GM23338 (cell line): ENCODE results near the gene IL16. TPM values are rescaled to one million over a fixed set of nuclear protein-coding genes. Genes with fewer than 3 reads are reported as not detected.

ENCODE experiments used
- ATAC-seq: fragments of 200-7000 bp; cut with Tn5 transposase; 3 replicates; pipeline ENCODE4 v1.9.1; 2020
- DNase-seq: peaks from one replicate; pipeline ENCODE4 v3.0.0-alpha.2; 2015; ENCODE audit warnings: low spot score
- H2AFZ ChIP-seq: fragments of 200-600 bp; sonication (generic); 2 replicates; pipeline ENCODE4 v1.8.0; 2016; ENCODE audit warnings: antibody characterized with exemption, mild to moderate bottlenecking, moderate library complexity
- H3F3A ChIP-seq: fragments of 200-600 bp; sonication (generic); replicated peaks from 2 replicates; pipeline ENCODE4 v1.8.0; 2017; ENCODE audit warnings: antibody characterized with exemption, mixed run types, low read depth
- H3K27ac ChIP-seq: fragments of 200-600 bp; sonication (generic); 2 replicates; pipeline ENCODE4 v1.6.1; 2016; ENCODE audit warnings: low read depth
- H3K27me3 ChIP-seq: fragments of 200-600 bp; sonication (generic); 2 replicates; pipeline ENCODE4 v1.8.0; 2016; ENCODE audit warnings: mild to moderate bottlenecking, mixed run types, moderate library complexity; ENCODE audit not compliant: insufficient read depth
- H3K36me3 ChIP-seq: fragments of 200-600 bp; sonication (generic); 2 replicates; pipeline ENCODE4 v1.8.0; 2016; ENCODE audit warnings: mild to moderate bottlenecking; ENCODE audit not compliant: insufficient read depth
- H3K4me1 ChIP-seq: fragments of 200-600 bp; sonication (generic); 2 replicates; pipeline ENCODE4 v1.8.0; 2016; ENCODE audit warnings: mild to moderate bottlenecking, moderate library complexity; ENCODE audit not compliant: insufficient read depth
- H3K4me2 ChIP-seq: fragments of 200-600 bp; sonication (generic); 2 replicates; pipeline ENCODE4 v1.7.1; 2017; ENCODE audit warnings: mixed run types
- H3K4me3 ChIP-seq: fragments of 200-600 bp; sonication (generic); 2 replicates; pipeline ENCODE4 v1.6.1; 2016; ENCODE audit warnings: mixed run types
- H3K79me2 ChIP-seq: fragments of 200-600 bp; sonication (generic); replicated peaks from 2 replicates; pipeline ENCODE4 v1.8.0; 2017; ENCODE audit warnings: mild to moderate bottlenecking; ENCODE audit not compliant: insufficient read depth
- H3K9me2 ChIP-seq: fragments of 200-600 bp; sonication (generic); 2 replicates; pipeline ENCODE4 v1.8.0; 2017; ENCODE audit not compliant: insufficient read depth
- H4K20me1 ChIP-seq: fragments of 200-600 bp; sonication (generic); replicated peaks from 2 replicates; pipeline ENCODE4 v1.8.0; 2017; ENCODE audit warnings: mild to moderate bottlenecking; ENCODE audit not compliant: insufficient read depth
- H3K27ac Mint-ChIP-seq: 2 replicates; pipeline ENCODE4 v1.8.0; 2020; ENCODE audit warnings: inconsistent platforms, mild to moderate bottlenecking, moderate library complexity, mixed read lengths
- H3K27me3 Mint-ChIP-seq: 3 replicates; pipeline ENCODE4 v1.8.0; 2022; ENCODE audit warnings: low read depth, mild to moderate bottlenecking, moderate library complexity, mixed read lengths, inconsistent platforms; ENCODE audit not compliant: insufficient read depth, poor library complexity
- H3K36me3 Mint-ChIP-seq: 3 replicates; pipeline ENCODE4 v1.8.0; 2021; ENCODE audit warnings: low read depth, mild to moderate bottlenecking, inconsistent platforms, moderate library complexity, mixed read lengths
- H3K4me1 Mint-ChIP-seq: 3 replicates; pipeline ENCODE4 v1.8.0; 2020; ENCODE audit warnings: mild to moderate bottlenecking, inconsistent platforms, mixed read lengths
- H3K4me3 Mint-ChIP-seq: 3 replicates; pipeline ENCODE4 v1.8.0; 2021; ENCODE audit warnings: moderate library complexity, mild to moderate bottlenecking, inconsistent platforms, mixed read lengths
- H3K9me3 Mint-ChIP-seq: 3 replicates; pipeline ENCODE4 v1.8.0; 2020; ENCODE audit warnings: moderate library complexity, mild to moderate bottlenecking, inconsistent platforms, mixed read lengths
- CREB1 ChIP-seq: fragments of 250-450 bp; sonication (Bioruptor Pico); IDR thresholded peaks from 2 replicates; pipeline ENCODE4 v1.5.0; 2020; ENCODE audit warnings: low read depth, mild to moderate bottlenecking, moderate library complexity
- CTCF ChIP-seq, 2 experiments: fragments of 200-600 bp in 1 of 2; sonication (generic) in 1 of 2; conservative IDR thresholded peaks; 2 replicates each; pipeline versions ENCODE4 v1.5.1 to v1.6.1; 2016 to 2017; ENCODE audit warnings: antibody characterized with exemption in 2 of 2, low read depth in 2 of 2, mild to moderate bottlenecking in 2 of 2, moderate library complexity in 1 of 2
- EZH2 ChIP-seq: fragments of 200-600 bp; sonication (generic); IDR thresholded peaks from one replicate; pipeline ENCODE4 v1.8.0; 2017; ENCODE audit warnings: antibody characterized with exemption, mild to moderate bottlenecking, low read depth; ENCODE audit not compliant: unreplicated experiment
- EZH2phosphoT487 ChIP-seq: fragments of 200-600 bp; sonication (generic); IDR thresholded peaks from one replicate; pipeline ENCODE4 v1.8.1; 2018; ENCODE audit warnings: antibody characterized with exemption; ENCODE audit not compliant: unreplicated experiment
- NANOG ChIP-seq: IDR thresholded peaks from 2 replicates; pipeline ENCODE4 v1.6.1; 2016; ENCODE audit warnings: antibody characterized with exemption, borderline replicate concordance
- POLR2AphosphoS5 ChIP-seq: IDR thresholded peaks from 2 replicates; pipeline ENCODE4 v1.6.1; 2016; ENCODE audit warnings: antibody characterized with exemption, low read depth
- STAT1 ChIP-seq: IDR thresholded peaks from one replicate; pipeline ENCODE4 v1.6.1; 2016; ENCODE audit warnings: antibody characterized with exemption; ENCODE audit not compliant: unreplicated experiment
- ZNF114 ChIP-seq: fragments of 250-450 bp; sonication (Bioruptor Pico); IDR thresholded peaks from 2 replicates; pipeline ENCODE4 v1.5.0; 2020; ENCODE audit warnings: mild to moderate bottlenecking, moderate library complexity
- ZNF331 ChIP-seq: fragments of 250-450 bp; sonication (Bioruptor Pico); IDR thresholded peaks from 2 replicates; pipeline ENCODE4 v1.5.0; 2020; ENCODE audit warnings: low read depth, mild to moderate bottlenecking, moderate library complexity
- polyA plus RNA-seq: library from polyadenylated mRNA; unstranded; fragments of >200 nt; fragmentation: Nextera tagmentation; extraction: Ambion mirVana; gene quantifications from 2 replicates; pipeline ENCODE4 v1.2.1, GENCODE V29; 2016
- total RNA-seq: library from RNA; depleted of rRNA; stranded (reverse); fragments of >200 nt; shearing (Covaris generic); gene quantifications from 2 replicates; pipeline ENCODE4 v1.2.3, GENCODE V29; 2014
- TF ChIP-seq, protein P1 (sequence below): IDR thresholded peaks from one replicate; pipeline ENCODE4 v1.6.1; 2018; ENCODE audit warnings: antibody characterized with exemption; ENCODE audit not compliant: unreplicated experiment
- TF ChIP-seq, protein P2 (sequence below): IDR thresholded peaks from 2 replicates; pipeline ENCODE4 v1.6.1; 2016; ENCODE audit warnings: antibody characterized with exemption

IL16 gene
- total and polyA plus RNA-seq, 2 experiments from 2014 or later: 0.29 TPM; not detected in 1

- H3K36me3 ChIP-seq: no peaks in the 10 kb centered on the region
- H3K9me2 ChIP-seq: no peaks in the 10 kb centered on the region
- no peaks in the 10 kb centered on the region for H4K20me1 ChIP-seq
- TF ChIP-seq NANOG (no peak), EZH2 (no peak), POLR2AphosphoS5 (no peak), CTCF (conservative IDR thresholded peaks at IDR 0.05; ENCODE audit: low read depth in 2 of 2) (no peak), EZH2phosphoT487 (no peak), ZNF114 (CRISPR knock-in tag) (no peak), CREB1 (CRISPR knock-in tag) (no peak), ZNF331 (no peak), STAT1 (no peak)
- TF ChIP-seq, protein P1, sequence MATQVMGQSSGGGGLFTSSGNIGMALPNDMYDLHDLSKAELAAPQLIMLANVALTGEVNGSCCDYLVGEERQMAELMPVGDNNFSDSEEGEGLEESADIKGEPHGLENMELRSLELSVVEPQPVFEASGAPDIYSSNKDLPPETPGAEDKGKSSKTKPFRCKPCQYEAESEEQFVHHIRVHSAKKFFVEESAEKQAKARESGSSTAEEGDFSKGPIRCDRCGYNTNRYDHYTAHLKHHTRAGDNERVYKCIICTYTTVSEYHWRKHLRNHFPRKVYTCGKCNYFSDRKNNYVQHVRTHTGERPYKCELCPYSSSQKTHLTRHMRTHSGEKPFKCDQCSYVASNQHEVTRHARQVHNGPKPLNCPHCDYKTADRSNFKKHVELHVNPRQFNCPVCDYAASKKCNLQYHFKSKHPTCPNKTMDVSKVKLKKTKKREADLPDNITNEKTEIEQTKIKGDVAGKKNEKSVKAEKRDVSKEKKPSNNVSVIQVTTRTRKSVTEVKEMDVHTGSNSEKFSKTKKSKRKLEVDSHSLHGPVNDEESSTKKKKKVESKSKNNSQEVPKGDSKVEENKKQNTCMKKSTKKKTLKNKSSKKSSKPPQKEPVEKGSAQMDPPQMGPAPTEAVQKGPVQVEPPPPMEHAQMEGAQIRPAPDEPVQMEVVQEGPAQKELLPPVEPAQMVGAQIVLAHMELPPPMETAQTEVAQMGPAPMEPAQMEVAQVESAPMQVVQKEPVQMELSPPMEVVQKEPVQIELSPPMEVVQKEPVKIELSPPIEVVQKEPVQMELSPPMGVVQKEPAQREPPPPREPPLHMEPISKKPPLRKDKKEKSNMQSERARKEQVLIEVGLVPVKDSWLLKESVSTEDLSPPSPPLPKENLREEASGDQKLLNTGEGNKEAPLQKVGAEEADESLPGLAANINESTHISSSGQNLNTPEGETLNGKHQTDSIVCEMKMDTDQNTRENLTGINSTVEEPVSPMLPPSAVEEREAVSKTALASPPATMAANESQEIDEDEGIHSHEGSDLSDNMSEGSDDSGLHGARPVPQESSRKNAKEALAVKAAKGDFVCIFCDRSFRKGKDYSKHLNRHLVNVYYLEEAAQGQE: no peak
- Mint-ChIP-seq H3K36me3 (no peaks in the 10 kb centered on the region), H3K27me3 (peaks cover 8% of the 10 kb centered on the region), H3K9me3 (no peaks in the 10 kb centered on the region; the same call in 2 of the 3 replicates), H3K4me1 (peaks cover 12% of the 10 kb centered on the region), H3K27ac (no peak overlapping the region), H3K4me3 (no peak overlapping the region)
- no peak overlapping the region for H3K4me3 ChIP-seq
- H3K4me2 ChIP-seq: no peak overlapping the region
- no peak for ATAC-seq
- no peak for DNase-seq
- no peaks in the 10 kb centered on the region; the same call in 1 of the 2 replicates for H3K4me1 ChIP-seq
- H3F3A ChIP-seq: no peaks in the 10 kb centered on the region
- H2AFZ ChIP-seq: no peak overlapping the region
- H3K27me3 ChIP-seq: no peaks in the 10 kb centered on the region
- H3K79me2 ChIP-seq: no peaks in the 10 kb centered on the region
- no peak overlapping the region for H3K27ac ChIP-seq
Measured at GRCh38 chr15:81268340-81268739, 71.7 kb downstream of the IL16 start.

DNA sequence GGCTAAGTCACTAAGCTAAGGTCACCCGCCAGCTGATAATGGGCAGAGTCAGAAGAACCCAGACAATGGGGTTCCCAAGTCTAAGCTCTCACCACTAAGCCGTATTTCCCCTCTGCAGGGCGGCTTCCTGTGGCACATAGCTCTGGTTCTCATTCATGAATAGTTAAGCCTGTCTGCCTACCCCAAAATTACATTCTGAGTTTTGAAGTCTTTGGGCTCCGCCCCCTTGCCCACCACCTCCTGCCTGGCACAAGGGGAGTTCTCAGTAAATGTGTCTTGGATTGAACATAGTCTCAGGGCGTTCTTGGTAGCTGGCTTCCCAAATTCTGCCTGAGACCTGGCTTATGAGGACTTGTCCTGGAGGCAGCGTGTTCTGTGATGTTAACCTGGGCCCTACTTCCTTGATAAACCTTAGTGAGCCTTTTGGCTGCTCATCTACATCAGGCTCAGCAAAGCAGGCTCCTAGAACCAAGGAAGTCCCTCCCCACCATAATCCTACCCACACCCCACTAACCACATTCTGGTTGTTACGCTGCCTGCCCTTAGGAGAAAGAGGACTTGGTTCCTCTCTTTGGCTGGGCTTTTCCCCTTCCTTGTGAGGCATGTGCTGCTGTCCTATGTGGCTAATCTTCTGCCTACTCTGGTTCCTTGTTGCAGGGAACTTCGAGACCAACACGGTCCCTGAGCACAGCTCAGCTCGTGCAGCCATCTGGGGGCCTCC, 72.4 kb downstream of the IL16 start:
- TF ChIP-seq, protein P2, sequence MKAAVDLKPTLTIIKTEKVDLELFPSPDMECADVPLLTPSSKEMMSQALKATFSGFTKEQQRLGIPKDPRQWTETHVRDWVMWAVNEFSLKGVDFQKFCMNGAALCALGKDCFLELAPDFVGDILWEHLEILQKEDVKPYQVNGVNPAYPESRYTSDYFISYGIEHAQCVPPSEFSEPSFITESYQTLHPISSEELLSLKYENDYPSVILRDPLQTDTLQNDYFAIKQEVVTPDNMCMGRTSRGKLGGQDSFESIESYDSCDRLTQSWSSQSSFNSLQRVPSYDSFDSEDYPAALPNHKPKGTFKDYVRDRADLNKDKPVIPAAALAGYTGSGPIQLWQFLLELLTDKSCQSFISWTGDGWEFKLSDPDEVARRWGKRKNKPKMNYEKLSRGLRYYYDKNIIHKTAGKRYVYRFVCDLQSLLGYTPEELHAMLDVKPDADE: no peak
- TF ChIP-seq STAT1 (no peak), CREB1 (CRISPR knock-in tag) (no peak), EZH2 (no peak), ZNF331 (no peak)

More for the DNA sequence above, 72.4 kb downstream of the IL16 start:
- H3K4me2 ChIP-seq: no peak overlapping the region
- no peaks in the 10 kb centered on the region for H3K36me3 Mint-ChIP-seq
- peak overlapping the region; percentile 72; the same call in 1 of the 2 replicates for H2AFZ ChIP-seq
- H3K27ac ChIP-seq: no peak overlapping the region
- H3K4me1 Mint-ChIP-seq: peaks cover 12% of the 10 kb centered on the region
- no peaks in the 10 kb centered on the region for H3F3A ChIP-seq
- no peaks in the 10 kb centered on the region for H3K79me2 ChIP-seq
- H3K4me1 ChIP-seq: no peaks in the 10 kb centered on the region; the same call in 1 of the 2 replicates
- H3K9me3 Mint-ChIP-seq: no peaks in the 10 kb centered on the region; the same call in 2 of the 3 replicates
- DNase-seq (no peak), ATAC-seq (no peak)
- no peak overlapping the region for H3K4me3 Mint-ChIP-seq
- no peaks in the 10 kb centered on the region for H4K20me1 ChIP-seq
- H3K36me3 ChIP-seq: no peaks in the 10 kb centered on the region
- H3K27ac Mint-ChIP-seq: no peak overlapping the region
- no peak overlapping the region for H3K4me3 ChIP-seq
- H3K27me3 Mint-ChIP-seq: peaks cover 8% of the 10 kb centered on the region
- no peaks in the 10 kb centered on the region for H3K9me2 ChIP-seq
- H3K27me3 ChIP-seq: no peaks in the 10 kb centered on the region
